HUDEP-2 (cell line): ENCODE data around the gene KIF2B.
"Not testable (repeated sequence)": the region's sequence is repeated elsewhere in the genome, so short reads cannot be mapped to it uniquely, and the experiment has no call there.

Experiments used
- DNase-seq, 76 experiments: peaks; one replicate each; lab custom pipeline; 2025; ENCODE audit not compliant: unreplicated experiment in 76 of 76; lab: John Stamatoyannopoulos, UW

KIF2B gene

DNA sequence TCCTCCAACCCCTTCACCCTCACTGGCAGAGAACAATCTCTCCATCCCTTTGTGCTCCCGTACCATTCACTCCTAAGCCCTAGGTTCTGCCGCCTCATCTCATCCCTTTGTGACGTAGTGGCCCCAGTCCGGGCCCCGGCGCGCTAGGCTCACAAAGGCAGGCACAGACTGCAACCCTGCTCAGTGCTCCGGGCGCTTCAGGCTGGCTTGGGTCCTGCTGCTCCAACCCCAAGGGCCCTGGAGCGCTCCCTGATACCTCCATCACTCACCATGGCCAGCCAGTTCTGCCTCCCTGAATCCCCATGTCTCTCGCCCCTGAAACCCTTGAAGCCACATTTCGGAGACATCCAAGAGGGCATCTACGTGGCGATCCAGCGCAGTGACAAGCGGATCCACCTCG, at the start of gene KIF2B:
TSS of gene KIF2B (plus strand) at position 164 of the 400 bp plus-strand sequence. CDS start at position 271, 107 bp downstream.
- DNase-seq = no peak

DNA sequence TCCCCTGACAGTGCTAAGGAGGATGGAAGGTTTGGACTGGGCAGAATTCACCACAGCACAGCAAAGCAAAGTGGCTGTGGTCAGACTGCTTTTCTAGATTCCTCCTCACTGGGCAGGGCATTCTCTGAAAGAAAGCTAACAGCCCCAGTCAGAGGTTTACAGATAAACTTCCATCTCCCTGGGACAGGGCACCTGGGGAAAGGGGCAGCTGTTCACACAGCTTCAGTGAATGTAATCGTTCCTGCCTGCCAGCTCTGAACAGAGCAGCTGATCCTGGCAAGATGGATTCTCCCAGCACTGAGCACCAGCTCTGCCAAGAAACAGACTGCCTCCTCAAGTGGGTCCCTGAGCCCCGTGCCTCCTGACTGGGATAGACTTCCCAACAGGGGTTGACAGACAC, 42.4 kb upstream of the KIF2B start:
- DNase-seq = no peak

DNA sequence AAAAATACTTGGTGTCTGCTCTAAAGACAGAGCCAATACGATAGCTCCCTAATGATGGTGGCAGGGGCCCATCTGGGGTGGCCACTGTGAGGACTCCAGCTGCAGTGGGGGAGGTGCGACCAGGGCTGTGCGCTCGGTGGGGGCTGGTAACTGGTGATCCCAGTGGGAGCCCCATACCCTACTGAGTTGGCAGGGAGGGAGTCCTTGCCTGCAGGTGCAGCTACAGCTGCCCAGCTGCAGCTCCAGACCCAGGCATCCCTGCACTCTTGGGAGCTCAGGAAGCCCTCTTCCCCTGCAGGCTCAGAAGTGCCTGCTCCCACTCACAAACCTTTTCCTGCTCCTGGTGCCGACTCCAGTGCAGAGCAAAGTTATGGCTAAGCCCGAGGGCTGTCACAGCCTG, 31.2 kb upstream of the KIF2B start:
- DNase-seq = no peak

- no peak for DNase-seq
Measured at GRCh38 chr17:53792451-53792850, 30.3 kb upstream of the KIF2B start.

- no peak for DNase-seq
Measured at GRCh38 chr17:53792997-53793396, 29.7 kb upstream of the KIF2B start.

DNA sequence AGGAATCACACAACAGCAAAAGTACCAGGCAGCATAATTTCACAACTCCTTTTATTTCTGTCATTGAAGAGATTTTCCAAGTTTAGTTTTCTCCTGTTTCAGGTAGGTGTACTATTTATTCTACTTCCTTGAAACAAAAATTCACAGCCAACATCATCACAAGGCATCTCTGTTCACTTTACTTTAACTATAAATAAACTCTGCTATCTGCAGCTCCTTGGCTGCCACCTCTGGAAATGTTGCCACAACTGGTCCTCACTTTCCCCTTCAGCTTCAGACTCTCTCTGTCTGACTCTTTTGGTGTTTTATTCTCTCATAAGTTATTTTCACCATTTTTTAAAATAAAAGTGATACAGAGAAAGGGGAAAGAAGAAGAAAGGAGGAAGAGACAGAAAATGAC, 27.9 kb upstream of the KIF2B start:
- DNase-seq = no peak

GRCh38 chr17:53796642-53797041, 26.1 kb upstream of the KIF2B start:
- DNase-seq = no peak

DNA sequence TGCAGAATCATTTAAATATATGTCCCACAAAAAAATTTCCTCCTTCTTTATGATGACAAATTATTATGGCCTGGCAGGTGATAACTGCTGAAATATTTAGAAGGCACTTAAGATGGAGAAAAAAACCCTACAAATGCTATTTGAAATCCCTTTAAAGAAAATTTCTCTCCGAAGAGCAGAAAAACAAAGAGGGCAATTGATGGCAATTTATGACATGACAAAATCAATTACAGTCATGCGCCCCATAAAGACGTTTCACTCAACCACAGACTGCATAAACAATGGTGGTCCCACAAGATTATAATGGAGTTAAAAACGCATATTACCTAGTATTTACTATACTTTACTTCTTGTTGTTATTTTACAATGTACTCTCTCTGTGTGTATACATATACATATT, 25.2 kb upstream of the KIF2B start:
- no peak for DNase-seq

GRCh38 chr17:53804437-53804836, 18.3 kb upstream of the KIF2B start:
- no peak for DNase-seq

GRCh38 chr17:53806473-53806872, 16.3 kb upstream of the KIF2B start:
- DNase-seq = no peak

DNA sequence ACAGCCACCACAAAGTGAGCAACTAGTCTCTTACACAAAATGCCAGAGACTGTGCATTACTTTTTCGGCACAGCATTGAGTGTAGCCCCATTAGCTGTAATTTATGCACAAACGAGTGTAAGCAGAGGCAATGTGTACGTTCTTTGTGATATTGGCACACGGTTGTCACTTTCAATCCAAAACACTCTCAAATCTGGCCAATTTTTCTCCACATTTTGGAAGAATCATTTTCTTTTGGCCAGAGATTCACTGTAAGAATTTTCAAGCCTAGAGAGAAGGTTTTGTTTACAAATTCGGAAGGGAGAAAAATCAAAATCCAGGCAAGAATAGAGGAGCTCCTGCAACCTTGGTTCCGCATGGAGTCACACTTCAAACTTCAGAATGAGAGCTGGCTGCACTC, 15.4 kb upstream of the KIF2B start:
- no peak for DNase-seq

GRCh38 chr17:53818271-53818670, 4.5 kb upstream of the KIF2B start:
- DNase-seq = no peak

- DNase-seq = no peak
Measured at GRCh38 chr17:53818929-53819328, 3.8 kb upstream of the KIF2B start.

DNA sequence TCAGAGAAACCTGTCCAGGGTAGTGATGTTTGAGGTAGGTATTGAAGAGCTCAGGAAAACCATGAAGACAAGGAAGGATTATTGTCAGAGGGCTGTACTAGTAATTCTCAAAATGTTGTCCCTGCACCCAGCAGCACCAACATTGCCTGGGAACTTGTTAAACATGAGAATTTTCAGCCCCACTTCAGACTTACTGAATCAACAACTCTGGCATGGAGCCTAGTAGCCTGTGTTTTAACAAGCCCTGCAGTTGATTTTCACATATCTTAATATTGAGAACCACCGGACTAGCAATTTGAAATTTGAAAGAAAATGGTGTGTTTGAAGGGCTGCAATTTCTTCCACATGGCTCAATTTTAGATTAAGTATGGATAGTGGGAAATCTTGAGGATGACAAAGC, 2.8 kb upstream of the KIF2B start:
- DNase-seq = peak in 1 of 76 experiments; percentile 9

GRCh38 chr17:53823341-53824050, 769 bp downstream of the KIF2B start:
- DNase-seq = no peak

DNA sequence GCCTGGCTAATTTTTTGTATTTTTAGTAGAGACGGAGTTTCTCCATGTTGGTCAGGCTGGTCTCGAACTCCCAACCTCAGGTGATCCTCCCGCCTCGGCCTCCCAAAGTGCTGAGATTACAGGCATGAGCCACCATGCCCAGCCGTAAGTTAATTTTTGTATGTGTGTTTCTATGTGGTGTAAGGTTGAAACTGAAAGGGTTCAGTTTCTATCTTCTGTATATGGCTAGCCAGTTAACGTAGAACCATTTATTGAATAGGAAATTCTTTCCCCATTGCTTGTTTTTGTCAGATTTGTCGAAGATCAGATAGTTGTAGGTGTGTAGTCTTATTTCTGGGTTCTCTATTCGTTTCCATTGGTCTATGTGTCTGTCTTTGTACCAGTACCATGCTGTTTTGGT, 12.0 kb downstream of the KIF2B start:
- DNase-seq = not testable (repeated sequence)

GRCh38 chr17:53837131-53837530, 14.4 kb downstream of the KIF2B start:
- DNase-seq = no peak

GRCh38 chr17:53844491-53845107, 21.9 kb downstream of the KIF2B start:
- no peak for DNase-seq

DNA sequence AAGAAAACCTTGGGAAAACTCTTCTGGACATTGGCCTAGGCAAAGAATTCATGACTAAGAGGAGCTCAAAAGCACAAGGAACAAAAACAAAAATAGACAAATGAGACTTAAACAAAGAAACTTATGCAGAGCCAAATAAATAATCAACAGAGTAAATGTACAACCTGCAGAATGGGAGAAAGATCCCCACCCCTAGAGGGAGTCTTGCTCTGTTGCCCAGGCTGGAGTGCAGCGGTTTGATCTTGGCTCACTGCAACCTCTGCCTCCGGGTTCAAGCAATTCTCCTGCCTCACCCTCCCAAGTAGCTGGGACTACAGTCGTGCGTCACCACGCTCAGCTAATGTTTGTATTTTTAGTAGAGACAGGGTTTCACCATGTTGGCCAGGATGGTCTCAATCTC, 48.4 kb downstream of the KIF2B start:
- not testable (repeated sequence) for DNase-seq
